Fibroblast of lung (primary cell): ENCODE results near the gene SPOCD1. TPM values are rescaled to one million over a fixed set of nuclear protein-coding genes. Genes with fewer than 3 reads are reported as not detected.

Experiments
- DNase-seq, 2 donors: peaks; one replicate each; pipeline versions ENCODE4 v3.0.0 to v3.0.0-alpha.2; 2010; ENCODE audit warnings: low read depth in 2 of 2
- H2AFZ ChIP-seq: 2 replicates; pipeline ENCODE4 v1.5.1; 2012; ENCODE audit warnings: low read length, control low read depth, inconsistent platforms
- H3K27ac ChIP-seq: 2 replicates; pipeline ENCODE4 v1.5.1; 2011; ENCODE audit warnings: low read length, control low read depth; ENCODE audit not compliant: insufficient read depth
- H3K27me3 ChIP-seq: 2 replicates; pipeline ENCODE4 v1.5.1; 2011; ENCODE audit warnings: mild to moderate bottlenecking, low read length; ENCODE audit not compliant: control insufficient read depth, insufficient read depth
- H3K36me3 ChIP-seq: 2 replicates; pipeline ENCODE4 v1.5.1; 2011; ENCODE audit warnings: low read length; ENCODE audit not compliant: control insufficient read depth, insufficient read depth
- H3K4me1 ChIP-seq: 2 replicates; pipeline ENCODE4 v1.5.1; 2011; ENCODE audit warnings: low read length; ENCODE audit not compliant: control insufficient read depth, insufficient read depth; ENCODE audit errors: extremely low read depth
- H3K4me2 ChIP-seq: 2 replicates; pipeline ENCODE4 v1.5.1; 2011; ENCODE audit warnings: low read length, control low read depth; ENCODE audit not compliant: insufficient read depth; ENCODE audit errors: extremely low read depth
- H3K4me3 ChIP-seq, 4 experiments: fragments of 200-600 bp in 1 of 4; sonication (generic) in 1 of 4; replicated peaks in 1 of 4; 2 replicates each; pipeline ENCODE4 v1.5.1; 2011 to 2016; ENCODE audit warnings: low read length in 4 of 4, low read depth in 3 of 4, mild to moderate bottlenecking in 3 of 4, control low read depth in 2 of 4, inconsistent platforms in 1 of 4, mixed read lengths in 1 of 4; ENCODE audit not compliant: insufficient read depth in 1 of 4; ENCODE audit errors: control extremely low read depth in 1 of 4
- H3K79me2 ChIP-seq: 2 replicates; pipeline ENCODE4 v1.5.1; 2012; ENCODE audit warnings: mild to moderate bottlenecking, low read length, inconsistent platforms; ENCODE audit not compliant: control insufficient read depth, insufficient read depth
- H3K9ac ChIP-seq: 2 replicates; pipeline ENCODE4 v1.5.1; 2011; ENCODE audit warnings: mild to moderate bottlenecking, low read length, control low read depth; ENCODE audit not compliant: insufficient read depth
- H3K9me3 ChIP-seq: 2 replicates; pipeline ENCODE4 v1.5.1; 2012; ENCODE audit warnings: low read depth, low read length; ENCODE audit not compliant: control insufficient read depth, insufficient read depth
- H4K20me1 ChIP-seq: 2 replicates; pipeline ENCODE4 v1.5.1; 2011; ENCODE audit warnings: low read length; ENCODE audit not compliant: control insufficient read depth, insufficient read depth; ENCODE audit errors: extremely low read depth
- CTCF ChIP-seq, 2 donors: IDR thresholded peaks in 1 of 2; conservative IDR thresholded peaks in 1 of 2; 1 replicate in 1 of 2; 2 replicates in 1 of 2; pipeline ENCODE4 v1.5.1; 2011 to 2012; ENCODE audit warnings: low read length in 2 of 2, control low read depth in 1 of 2, inconsistent platforms in 1 of 2, low read depth in 1 of 2, mild to moderate bottlenecking in 1 of 2
- EZH2 ChIP-seq: IDR thresholded peaks from 2 replicates; pipeline ENCODE4 v1.5.1; 2012; ENCODE audit warnings: low read length, control low read depth, mild to moderate bottlenecking; ENCODE audit errors: missing control alignments
- polyA plus RNA-seq, 2 donors: library from polyadenylated mRNA; depleted of rRNA in 1 of 2; stranded (reverse) in 1 of 2; unstranded in 1 of 2; fragments of >200 nt; gene quantifications; 2 replicates each; pipeline ENCODE4 v1.2.1, GENCODE V29; 2011 to 2012; ENCODE audit warnings: missing spikeins in 1 of 2
- total RNA-seq: library from RNA; depleted of rRNA; stranded (reverse); fragments of >200 nt; gene quantifications from 2 replicates; pipeline ENCODE4 v1.2.1, GENCODE V29; 2014

The SPOCD1 gene
- total and polyA plus RNA-seq, 2 donors (not counting 1 experiment from before 2014, with no cell fraction given) = 47.2 to 55.4 TPM

GRCh38 chr1:31796707-31797106 lies 19.1 kb downstream of the SPOCD1 start:
- H3K4me1 ChIP-seq = peaks cover 27% of the 10 kb centered on the region
- H2AFZ ChIP-seq = no peak overlapping the region
- peak overlapping the region; percentile 75 to 88 (median 83) for H3K4me3 ChIP-seq
- no peaks in the 10 kb centered on the region for H3K27me3 ChIP-seq
- H3K9ac ChIP-seq = no peak overlapping the region
- no peaks in the 10 kb centered on the region for H3K9me3 ChIP-seq
- TF ChIP-seq CTCF (conservative IDR thresholded peaks at IDR 0.05 in 1 of 2, IDR thresholded peaks at IDR 0.05 in 1 of 2; ENCODE audit: low read depth in 1 of 2, low read length in 2 of 2) = no peak
- no peak for TF ChIP-seq EZH2
- peak overlapping the region; percentile 90 for H3K27ac ChIP-seq
- H4K20me1 ChIP-seq = no peaks in the 10 kb centered on the region
- peaks cover 35% of the 10 kb centered on the region for H3K79me2 ChIP-seq
- peak overlapping the region; percentile 98 for H3K4me2 ChIP-seq
- DNase-seq = peak; percentile 31 to 49
- peaks cover 14% of the 10 kb centered on the region for H3K36me3 ChIP-seq

- Histone ChIP-seq H3K27ac (peak overlapping the region; percentile 90), H3K4me2 (peak overlapping the region; percentile 98), H3K36me3 (peaks cover 14% of the 10 kb centered on the region)
Observed at GRCh38 chr1:31795801-31796621, 19.8 kb downstream of the SPOCD1 start.

More at GRCh38 chr1:31795801-31796621, 19.8 kb downstream of the SPOCD1 start:
- no peak overlapping the region for H3K9ac ChIP-seq
- H3K79me2 ChIP-seq = peaks cover 35% of the 10 kb centered on the region
- no peaks in the 10 kb centered on the region for H3K9me3 ChIP-seq
- no peak for TF ChIP-seq EZH2
- peak in 1 of 2 donors; percentile 22 for TF ChIP-seq CTCF (conservative IDR thresholded peaks at IDR 0.05 in 1 of 2, IDR thresholded peaks at IDR 0.05 in 1 of 2; ENCODE audit: low read depth in 1 of 2, low read length in 2 of 2)
- H3K4me3 ChIP-seq = peak overlapping the region; percentile 75 to 88 (median 83)
- no peaks in the 10 kb centered on the region for H3K27me3 ChIP-seq
- no peak overlapping the region for H2AFZ ChIP-seq
- H3K4me1 ChIP-seq = peaks cover 27% of the 10 kb centered on the region
- DNase-seq = peak; percentile 85 to 86
- no peaks in the 10 kb centered on the region for H4K20me1 ChIP-seq
